ENCODE results near the gene IL17F. TPM values are rescaled to one million over a fixed set of nuclear protein-coding genes. Genes with fewer than 3 reads are reported as not detected.

Gene IL17F
- total RNA-seq, 4 donors from 2014 or later: 1.4 TPM; not detected in 3

DNA sequence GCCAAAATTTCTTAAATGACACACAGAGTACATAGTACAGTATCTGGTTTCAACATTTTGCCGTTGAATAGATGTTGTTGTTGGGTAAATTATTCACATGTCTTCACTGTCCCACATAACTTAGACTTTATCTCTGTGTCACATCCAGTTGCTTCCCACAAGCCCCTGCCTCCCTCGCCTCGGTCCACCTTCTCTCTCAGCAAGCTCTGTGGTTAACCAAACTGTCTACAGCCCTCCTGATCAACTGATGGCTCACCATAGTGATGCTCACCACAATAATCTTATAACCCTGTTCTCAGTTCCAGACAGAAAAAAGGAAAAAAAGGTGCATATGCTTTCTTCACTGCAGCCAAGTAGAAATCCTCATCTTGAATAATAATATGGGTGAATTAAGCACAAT lies 23.0 kb downstream of the IL17F start:
- TF ChIP-seq, protein P1, sequence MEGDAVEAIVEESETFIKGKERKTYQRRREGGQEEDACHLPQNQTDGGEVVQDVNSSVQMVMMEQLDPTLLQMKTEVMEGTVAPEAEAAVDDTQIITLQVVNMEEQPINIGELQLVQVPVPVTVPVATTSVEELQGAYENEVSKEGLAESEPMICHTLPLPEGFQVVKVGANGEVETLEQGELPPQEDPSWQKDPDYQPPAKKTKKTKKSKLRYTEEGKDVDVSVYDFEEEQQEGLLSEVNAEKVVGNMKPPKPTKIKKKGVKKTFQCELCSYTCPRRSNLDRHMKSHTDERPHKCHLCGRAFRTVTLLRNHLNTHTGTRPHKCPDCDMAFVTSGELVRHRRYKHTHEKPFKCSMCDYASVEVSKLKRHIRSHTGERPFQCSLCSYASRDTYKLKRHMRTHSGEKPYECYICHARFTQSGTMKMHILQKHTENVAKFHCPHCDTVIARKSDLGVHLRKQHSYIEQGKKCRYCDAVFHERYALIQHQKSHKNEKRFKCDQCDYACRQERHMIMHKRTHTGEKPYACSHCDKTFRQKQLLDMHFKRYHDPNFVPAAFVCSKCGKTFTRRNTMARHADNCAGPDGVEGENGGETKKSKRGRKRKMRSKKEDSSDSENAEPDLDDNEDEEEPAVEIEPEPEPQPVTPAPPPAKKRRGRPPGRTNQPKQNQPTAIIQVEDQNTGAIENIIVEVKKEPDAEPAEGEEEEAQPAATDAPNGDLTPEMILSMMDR (IDR thresholded peaks at IDR 0.05): no peak
- TF ChIP-seq POLR2A (IDR thresholded peaks at IDR 0.05): no peak
- no peaks in the 10 kb centered on the region for H3K4me1 ChIP-seq

DNA sequence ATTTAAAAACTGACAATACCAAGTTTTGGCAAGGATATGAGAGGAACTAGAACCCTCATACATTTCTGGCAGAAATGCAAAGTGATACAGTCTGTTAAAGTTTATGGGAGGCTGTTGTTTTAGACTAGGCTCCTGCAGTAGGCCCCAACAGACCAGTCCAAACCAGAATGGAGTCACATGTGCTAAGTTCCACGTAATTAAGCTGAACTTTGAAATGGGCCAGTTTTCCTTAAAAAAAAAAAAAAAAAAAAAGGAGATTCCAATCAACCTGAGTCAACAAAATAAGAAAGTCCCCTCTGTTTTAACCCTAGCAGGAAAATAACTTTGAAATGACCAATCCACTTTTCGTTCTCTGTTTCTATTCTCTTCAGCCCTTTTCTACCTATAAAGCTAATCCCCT lies 26.5 kb downstream of the IL17F start:
- no peaks in the 10 kb centered on the region for H3K4me1 ChIP-seq
- no peak for TF ChIP-seq POLR2A (IDR thresholded peaks at IDR 0.05)
- TF ChIP-seq, protein P1 (IDR thresholded peaks at IDR 0.05): no peak
- DNase-seq: no peak
- H3K27me3 ChIP-seq: no peaks in the 10 kb centered on the region
- whole genome bisulfite sequencing, 2 donors: 65 to 79% methylated on average over 2 of the region's 2 CpGs
- H3K36me3 ChIP-seq: no peaks in the 10 kb centered on the region
- no peak overlapping the region for H3K4me3 ChIP-seq
- H3K27ac ChIP-seq: no peak overlapping the region
- H3K9me3 ChIP-seq: no peaks in the 10 kb centered on the region
- intact Hi-C loops (cut with DNase I): no loop called here

More for the DNA sequence above, 23.0 kb downstream of the IL17F start:
- no peaks in the 10 kb centered on the region for H3K9me3 ChIP-seq
- no peak overlapping the region for H3K27ac ChIP-seq
- WGBS, 2 donors: 44 to 54% methylated on average over 3 of the region's 3 CpGs
- no peaks in the 10 kb centered on the region for H3K36me3 ChIP-seq
- DNase-seq: no peak
- H3K4me3 ChIP-seq: no peak overlapping the region
- no peaks in the 10 kb centered on the region for H3K27me3 ChIP-seq
- intact Hi-C loops (cut with DNase I): no loop called here

DNA sequence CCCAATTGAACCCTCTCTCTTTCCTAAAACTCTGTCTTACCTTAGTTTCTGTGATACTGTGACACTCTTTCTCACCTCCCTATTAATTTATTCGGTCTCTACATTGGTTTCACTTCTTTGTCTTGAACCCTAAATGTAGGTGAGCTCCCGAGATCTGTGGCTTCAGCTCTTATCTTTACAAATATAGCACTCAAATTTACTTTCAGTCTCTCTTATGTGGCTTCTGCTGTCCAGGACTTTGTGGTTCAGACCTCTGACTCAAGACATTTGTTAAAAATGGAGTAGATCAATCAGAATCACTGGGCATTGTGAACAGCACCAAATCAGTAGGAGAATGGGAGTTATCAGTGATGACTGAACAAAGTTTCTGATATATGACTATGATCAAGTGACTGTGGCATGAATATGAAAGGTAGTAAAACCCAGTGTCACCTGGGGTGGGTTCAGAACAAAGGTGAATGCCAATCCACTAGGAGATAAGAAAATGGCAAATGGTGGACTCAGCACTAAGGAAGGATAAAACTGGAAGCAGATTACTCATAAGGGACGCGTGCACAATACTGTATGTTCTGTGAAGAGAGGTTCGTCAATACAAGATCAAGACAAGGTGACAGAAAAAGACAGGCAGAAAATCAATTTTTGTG lies 27.2 kb downstream of the IL17F start:
- intact Hi-C loops (cut with DNase I): no loop called here
- no peak for DNase-seq
- no peaks in the 10 kb centered on the region for H3K27me3 ChIP-seq
- no peaks in the 10 kb centered on the region for H3K36me3 ChIP-seq
- 78 to 80% methylated on average over 5 of the region's 5 CpGs for whole genome bisulfite sequencing, 2 donors
- no peaks in the 10 kb centered on the region for H3K4me1 ChIP-seq
- no peak for TF ChIP-seq POLR2A (IDR thresholded peaks at IDR 0.05)
- TF ChIP-seq, protein P1 (IDR thresholded peaks at IDR 0.05): no peak
- no peak overlapping the region for H3K4me3 ChIP-seq
- H3K9me3 ChIP-seq: no peaks in the 10 kb centered on the region
- no peak overlapping the region for H3K27ac ChIP-seq

DNA sequence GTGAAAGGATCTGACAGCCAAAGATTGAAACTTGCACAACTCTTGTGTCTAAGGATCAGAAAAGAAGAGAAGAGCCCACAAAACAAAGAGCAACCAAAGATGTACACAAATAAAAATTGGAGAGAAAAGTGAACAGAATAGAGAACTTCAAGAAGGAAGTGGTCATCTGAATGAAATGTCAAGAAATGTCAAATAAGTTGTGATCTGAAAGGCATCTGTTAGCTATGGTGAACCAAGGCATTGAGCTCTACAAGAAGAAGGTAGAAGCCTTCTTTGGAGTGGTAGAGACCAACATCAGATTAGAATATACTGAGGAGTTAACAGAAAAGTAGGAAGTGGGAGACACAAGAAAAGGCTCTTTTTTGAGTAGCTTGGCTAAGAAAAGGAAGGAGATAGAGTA lies 28.5 kb downstream of the IL17F start:
- no peaks in the 10 kb centered on the region for H3K36me3 ChIP-seq
- H3K4me3 ChIP-seq: no peak overlapping the region
- no peak for DNase-seq
- intact Hi-C loops (cut with DNase I): no loop called here
- no peak for TF ChIP-seq POLR2A (IDR thresholded peaks at IDR 0.05)
- TF ChIP-seq, protein P1 (IDR thresholded peaks at IDR 0.05): no peak
- H3K27ac ChIP-seq: no peak overlapping the region
- H3K27me3 ChIP-seq: no peaks in the 10 kb centered on the region
- H3K4me1 ChIP-seq: no peaks in the 10 kb centered on the region
- no peaks in the 10 kb centered on the region for H3K9me3 ChIP-seq

DNA sequence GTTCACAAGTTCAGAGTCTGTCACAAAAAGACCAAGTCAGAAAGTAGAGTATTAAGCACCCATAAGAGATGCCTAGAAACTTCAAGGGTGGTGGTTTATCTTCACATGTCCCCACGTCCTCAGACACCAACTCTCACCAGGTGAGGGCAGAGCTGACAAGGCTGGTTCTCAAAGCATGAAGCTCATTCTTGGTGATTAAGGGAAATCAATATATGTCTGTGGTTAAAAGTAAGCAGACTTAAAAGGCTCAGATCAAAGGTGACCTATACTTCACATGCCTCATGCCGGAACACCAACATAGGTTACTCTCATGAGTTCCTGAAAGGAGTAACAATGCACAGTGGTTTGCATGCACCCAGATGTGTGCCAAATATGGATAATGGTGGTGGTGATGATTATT lies 31.2 kb downstream of the IL17F start:
- H3K36me3 ChIP-seq: no peaks in the 10 kb centered on the region
- intact Hi-C loops (cut with DNase I): no loop called here
- no peak for TF ChIP-seq POLR2A (IDR thresholded peaks at IDR 0.05)
- TF ChIP-seq, protein P1 (IDR thresholded peaks at IDR 0.05): no peak
- no peaks in the 10 kb centered on the region for H3K9me3 ChIP-seq
- no peak overlapping the region for H3K27ac ChIP-seq
- 48 to 67% methylated on average over 2 of the region's 2 CpGs for WGBS, 2 donors
- no peaks in the 10 kb centered on the region for H3K27me3 ChIP-seq
- no peak for DNase-seq
- no peak overlapping the region for H3K4me3 ChIP-seq
- no peaks in the 10 kb centered on the region for H3K4me1 ChIP-seq

Measured in esophagus squamous epithelium (tissue), 5 donors.